ENCODE measurements around the gene TRIM17. TPM values are rescaled to one million over a fixed set of nuclear protein-coding genes. Genes with fewer than 3 reads are reported as not detected.

The TRIM17 gene
- total and polyA plus RNA-seq, 2 of the 8 experiments (the other 6 are each of a cell fraction or from before 2014, with no cell fraction given), result 1.1 to 2.2 TPM

DNA sequence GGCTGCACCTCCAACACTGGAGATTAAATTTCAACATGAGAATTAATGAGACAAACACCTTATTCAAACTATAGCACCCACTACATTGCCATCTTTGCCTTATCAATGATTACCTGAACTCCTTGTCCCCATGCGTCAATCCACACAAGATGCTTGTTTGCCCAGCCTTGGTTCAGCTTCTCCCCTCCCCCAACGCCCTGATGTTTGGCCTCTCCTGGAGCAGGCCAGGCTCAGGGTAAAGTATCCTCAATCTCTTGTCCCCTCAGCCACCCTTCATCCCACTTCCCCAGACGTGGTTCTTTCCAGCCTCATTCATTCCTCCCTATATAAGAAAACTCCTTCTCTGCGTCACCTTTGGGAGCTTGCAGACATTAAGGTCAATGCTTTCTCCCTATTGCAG lies 11.8 kb upstream of the TRIM17 start:
- no peak overlapping the region for H3K4me3 ChIP-seq (ENCODE audit: extremely low read depth in 1 of 4, insufficient read depth in 2 of 4, low read depth in 3 of 4, low read length in 4 of 4)
- H3K9me3 ChIP-seq (ENCODE audit: insufficient read depth in 2 of 2, low read depth in 1 of 2, low read length in 1 of 2), result peaks cover 0 to 12% of the 10 kb centered on the region in 2 experiments; a peak in 1 of 4 replicates
- no peaks in the 10 kb centered on the region for H3K79me1 ChIP-seq (ENCODE audit: low read depth, low read length)
- DNase-seq (ENCODE audit: low read depth in 1 of 2, low spot score in 2 of 2) (no peak), FAIRE-seq (no peak)
- no peak overlapping the region for H2AFZ ChIP-seq (ENCODE audit: low read length)
- H4K91ac ChIP-seq (replicated peaks; ENCODE audit: insufficient read length, low read length), result no peak overlapping the region
- H2BK12ac ChIP-seq (ENCODE audit: low read depth, low read length), result no peak overlapping the region
- no peak overlapping the region for H3K4me2 ChIP-seq (ENCODE audit: insufficient read depth in 1 of 2, low read depth in 2 of 2, low read length in 2 of 2)
- no peaks in the 10 kb centered on the region for H3K36me3 ChIP-seq (ENCODE audit: control insufficient read depth in 2 of 4, insufficient read depth in 4 of 4, low read length in 3 of 4)
- no peaks in the 10 kb centered on the region for H3K79me2 ChIP-seq (ENCODE audit: control insufficient read depth in 1 of 2, insufficient read depth in 2 of 2, low read length in 2 of 2)
- no peak overlapping the region for H3K14ac ChIP-seq (ENCODE audit: insufficient read length)
- no peak overlapping the region for H3K27ac ChIP-seq (ENCODE audit: low read depth, low read length)
- no peak overlapping the region for H4K8ac ChIP-seq (ENCODE audit: extremely low read depth, insufficient read depth, low read length)
- no peak overlapping the region for H2BK120ac ChIP-seq (replicated peaks; ENCODE audit: low read depth, low read length)
- no peak overlapping the region for H3K4ac ChIP-seq (replicated peaks; ENCODE audit: insufficient read length, low read depth, low read length)
- no peak overlapping the region for H3K18ac ChIP-seq (ENCODE audit: extremely low read depth, low read length)
- no peak overlapping the region for H2BK20ac ChIP-seq (ENCODE audit: low read length)
- H2AK5ac ChIP-seq (ENCODE audit: low read depth, low read length), result no peak overlapping the region
- 59% methylated on average over 4 of the region's 4 CpGs; no CpG with 5 or more reads in 1 of the 2 experiments for WGBS, 2 experiments (ENCODE audit: extremely low coverage in 1 of 2, insufficient coverage in 1 of 2, insufficient read length in 1 of 2, insufficient replicate concordance in 2 of 2, low coverage in 1 of 2, low lambda C conversion rate in 2 of 2, missing lambda C conversion rate in 1 of 2)
- CTCF ChIA-PET (ENCODE audit: partially characterized antibody), result interaction anchor here (0.8 kb wide), 1 partner anchor 13 kb away, joined by 3 read pairs; no protein-coding TSS in a partner anchor
- no peak overlapping the region for H3K23ac ChIP-seq (ENCODE audit: insufficient read length)
- no peaks in the 10 kb centered on the region for H4K20me1 ChIP-seq (replicated peaks in 1 of 2; ENCODE audit: control insufficient read depth in 1 of 2, insufficient read depth in 2 of 2, low read length in 2 of 2)
- H2BK5ac ChIP-seq (ENCODE audit: low read depth, low read length), result no peak overlapping the region
- H2BK15ac ChIP-seq (ENCODE audit: low read length), result no peak overlapping the region
- H3K56ac ChIP-seq (replicated peaks; ENCODE audit: insufficient read length, low read depth, low read length), result no peak overlapping the region
- TF ChIP-seq NANOG (IDR thresholded peaks at IDR 0.05; ENCODE audit: insufficient read depth, low read depth, low read length, poor library complexity, severe bottlenecking), result no peak
- H4K5ac ChIP-seq (ENCODE audit: insufficient read length, low read depth, low read length), result no peak overlapping the region
- peaks cover 0 to 6% (median 2%) of the 10 kb centered on the region in 4 experiments; a peak in 3 of 7 replicates for H3K4me1 ChIP-seq (replicated peaks in 1 of 4; ENCODE audit: control insufficient read depth in 3 of 4, insufficient read depth in 4 of 4, low read length in 3 of 4)
- POLR2A ChIA-PET (ENCODE audit: partially characterized antibody), result interaction anchor here (0.8 to 2.9 kb wide), 2 partner anchors 18 to 29 kb away, joined by 3 to 13 read pairs; a partner anchor contains a TSS
- H3K9ac ChIP-seq (replicated peaks in 1 of 4; ENCODE audit: extremely low read depth in 1 of 4, low read depth in 3 of 4, low read length in 3 of 4), result 0 out of 7 replicates have a peak overlapping the region, but pooled peaks of 1 of the 4 experiments have one; percentile 25
- peaks cover 1 to 26% (median 11%) of the 10 kb centered on the region in 4 experiments; a peak in 5 of 7 replicates for H3K27me3 ChIP-seq (replicated peaks in 1 of 4; ENCODE audit: control insufficient read depth in 3 of 4, extremely low read depth in 1 of 4, insufficient read depth in 3 of 4, low read length in 3 of 4)
- no peaks in the 10 kb centered on the region for H3K23me2 ChIP-seq (ENCODE audit: low read depth, low read length)
